ENCODE data around the gene KCTD3.

DNA sequence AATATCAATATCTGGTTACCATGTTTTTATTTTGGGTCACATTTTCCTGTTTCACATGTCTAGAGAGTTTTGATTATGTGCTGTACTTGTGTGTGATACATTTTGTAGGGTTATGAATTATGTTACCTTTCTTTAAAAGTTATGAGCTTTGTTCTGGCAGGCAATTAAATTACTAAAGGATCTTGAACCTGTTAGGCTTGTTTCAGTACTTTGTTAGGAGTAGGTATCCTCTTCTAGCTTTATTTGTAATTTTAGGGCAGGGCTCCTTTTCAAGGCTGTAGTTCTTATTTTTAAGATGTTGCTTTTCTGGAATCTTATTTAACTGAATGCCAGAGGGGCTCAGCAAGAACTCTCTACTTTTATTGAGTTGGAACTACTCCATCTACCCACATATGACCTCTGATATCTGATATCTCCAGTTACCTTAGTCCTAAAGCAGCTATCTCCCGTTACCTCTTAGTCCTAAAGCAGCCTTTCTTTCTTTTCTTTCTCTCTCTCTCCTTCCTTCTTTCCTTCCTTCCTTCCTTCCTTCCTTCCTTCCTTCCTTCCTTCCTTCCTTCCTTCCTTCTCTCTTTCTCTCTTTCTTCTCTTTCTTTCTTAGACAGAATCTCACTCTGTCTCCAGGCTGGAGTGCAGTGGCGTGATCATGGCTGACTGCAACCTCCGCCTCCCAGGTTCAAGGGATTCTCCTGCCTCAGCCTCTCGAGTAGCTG is 23.8 kb downstream of the KCTD3 start:
- TF ChIP-seq, protein P1, sequence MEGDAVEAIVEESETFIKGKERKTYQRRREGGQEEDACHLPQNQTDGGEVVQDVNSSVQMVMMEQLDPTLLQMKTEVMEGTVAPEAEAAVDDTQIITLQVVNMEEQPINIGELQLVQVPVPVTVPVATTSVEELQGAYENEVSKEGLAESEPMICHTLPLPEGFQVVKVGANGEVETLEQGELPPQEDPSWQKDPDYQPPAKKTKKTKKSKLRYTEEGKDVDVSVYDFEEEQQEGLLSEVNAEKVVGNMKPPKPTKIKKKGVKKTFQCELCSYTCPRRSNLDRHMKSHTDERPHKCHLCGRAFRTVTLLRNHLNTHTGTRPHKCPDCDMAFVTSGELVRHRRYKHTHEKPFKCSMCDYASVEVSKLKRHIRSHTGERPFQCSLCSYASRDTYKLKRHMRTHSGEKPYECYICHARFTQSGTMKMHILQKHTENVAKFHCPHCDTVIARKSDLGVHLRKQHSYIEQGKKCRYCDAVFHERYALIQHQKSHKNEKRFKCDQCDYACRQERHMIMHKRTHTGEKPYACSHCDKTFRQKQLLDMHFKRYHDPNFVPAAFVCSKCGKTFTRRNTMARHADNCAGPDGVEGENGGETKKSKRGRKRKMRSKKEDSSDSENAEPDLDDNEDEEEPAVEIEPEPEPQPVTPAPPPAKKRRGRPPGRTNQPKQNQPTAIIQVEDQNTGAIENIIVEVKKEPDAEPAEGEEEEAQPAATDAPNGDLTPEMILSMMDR (conservative IDR thresholded peaks at IDR 0.05), result no peak
- TF ChIP-seq EZH2 (IDR thresholded peaks at IDR 0.05; ENCODE audit: low read depth), result no peak

Data from PC-9 (cell line).